WTC11 (cell line): ENCODE measurements around the gene ABCB1.

ENCODE experiments used
- ATF3 ChIP-seq: sonication (generic); formaldehyde crosslinking; conservative IDR thresholded peaks from 2 replicates; pipeline ENCODE4 v1.8.1; 2022; ENCODE audit warnings: mild to moderate bottlenecking, missing genetic modification reagents
- CTCF ChIP-seq: fragments of 200-600 bp; IDR thresholded peaks from 2 replicates; pipeline ENCODE4 v1.8.0; 2022; ENCODE audit warnings: antibody characterized with exemption
- ELF4 ChIP-seq: sonication (generic); formaldehyde crosslinking; IDR thresholded peaks from 2 replicates; pipeline ENCODE4 v1.8.1; 2022; ENCODE audit warnings: low read depth, mild to moderate bottlenecking, moderate library complexity, missing genetic modification reagents
- ESRRA ChIP-seq: sonication (generic); formaldehyde crosslinking; IDR thresholded peaks from 2 replicates; pipeline ENCODE4 v1.8.1; 2022; ENCODE audit warnings: mild to moderate bottlenecking, missing genetic modification reagents, borderline replicate concordance
- IRF1 ChIP-seq: sonication (generic); formaldehyde crosslinking; IDR thresholded peaks from 2 replicates; pipeline ENCODE4 v1.8.0; 2023; ENCODE audit warnings: missing genetic modification reagents
- PRRX2 ChIP-seq: fragments of 250-450 bp; sonication (Bioruptor Pico); IDR thresholded peaks from 2 replicates; pipeline ENCODE4 v1.8.0; 2021; ENCODE audit warnings: mild to moderate bottlenecking
- TCF7 ChIP-seq: sonication (generic); formaldehyde crosslinking; IDR thresholded peaks from 2 replicates; pipeline ENCODE4 v1.8.0; 2022; ENCODE audit warnings: mild to moderate bottlenecking, low read depth, missing genetic modification reagents, moderate library complexity
- ZBTB21 ChIP-seq: sonication (generic); formaldehyde crosslinking; IDR thresholded peaks from 2 replicates; pipeline ENCODE4 v1.8.1; 2023; ENCODE audit warnings: mild to moderate bottlenecking, missing genetic modification reagents, borderline replicate concordance
- ZNF416 ChIP-seq: fragments of 250-450 bp; sonication (Bioruptor Pico); IDR thresholded peaks from 2 replicates; pipeline ENCODE4 v1.9.0; 2021; ENCODE audit warnings: mild to moderate bottlenecking, inconsistent platforms
- ZNF425 ChIP-seq: fragments of 250-450 bp; sonication (Bioruptor Pico); conservative IDR thresholded peaks from 2 replicates; pipeline ENCODE4 v1.9.0; 2021; ENCODE audit warnings: mild to moderate bottlenecking
- TF ChIP-seq, protein P1 (sequence below): sonication (generic); formaldehyde crosslinking; IDR thresholded peaks from 2 replicates; pipeline ENCODE4 v1.8.1; 2022; ENCODE audit warnings: low read depth, missing genetic modification reagents, borderline replicate concordance

DNA sequence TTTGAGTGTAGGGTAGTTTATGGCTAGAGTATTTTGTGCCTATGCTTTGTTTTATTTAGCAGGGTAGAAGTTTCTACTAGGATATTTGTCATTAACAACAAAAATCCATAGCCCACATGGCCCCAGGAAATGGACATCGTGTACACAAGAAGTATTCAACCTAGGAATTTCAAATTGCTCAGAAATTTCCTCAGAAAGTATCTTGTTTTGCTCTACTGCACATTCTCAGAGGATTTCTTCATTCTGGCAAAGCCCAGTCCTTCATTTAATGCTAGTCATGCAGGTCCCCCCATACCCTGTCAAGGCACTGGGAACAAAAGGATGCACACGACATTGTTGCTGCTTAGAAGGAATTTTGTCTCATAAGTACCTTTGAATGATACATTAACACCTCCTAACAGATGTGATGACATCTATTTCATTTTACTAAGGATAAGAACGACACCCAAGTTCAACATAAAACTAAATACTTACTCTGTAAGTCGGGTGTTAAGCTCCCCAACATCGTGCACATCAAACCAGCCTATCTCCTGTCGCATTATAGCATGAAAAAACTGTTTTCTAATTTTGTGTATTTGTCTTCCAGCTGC lies 34.3 kb downstream of the ABCB1 start:
- TF ChIP-seq ELF4 (CRISPR knock-in tag), result no peak
- no peak for TF ChIP-seq CTCF
- TF ChIP-seq PRRX2 (CRISPR knock-in tag), result no peak
- TF ChIP-seq ZBTB21 (CRISPR knock-in tag), result no peak
- TF ChIP-seq IRF1 (CRISPR knock-in tag), result no peak
- no peak for TF ChIP-seq ZNF425
- TF ChIP-seq, protein P1, sequence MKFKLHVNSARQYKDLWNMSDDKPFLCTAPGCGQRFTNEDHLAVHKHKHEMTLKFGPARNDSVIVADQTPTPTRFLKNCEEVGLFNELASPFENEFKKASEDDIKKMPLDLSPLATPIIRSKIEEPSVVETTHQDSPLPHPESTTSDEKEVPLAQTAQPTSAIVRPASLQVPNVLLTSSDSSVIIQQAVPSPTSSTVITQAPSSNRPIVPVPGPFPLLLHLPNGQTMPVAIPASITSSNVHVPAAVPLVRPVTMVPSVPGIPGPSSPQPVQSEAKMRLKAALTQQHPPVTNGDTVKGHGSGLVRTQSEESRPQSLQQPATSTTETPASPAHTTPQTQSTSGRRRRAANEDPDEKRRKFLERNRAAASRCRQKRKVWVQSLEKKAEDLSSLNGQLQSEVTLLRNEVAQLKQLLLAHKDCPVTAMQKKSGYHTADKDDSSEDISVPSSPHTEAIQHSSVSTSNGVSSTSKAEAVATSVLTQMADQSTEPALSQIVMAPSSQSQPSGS (CRISPR knock-in tag), result no peak
- TF ChIP-seq TCF7 (CRISPR knock-in tag), result no peak
- no peak for TF ChIP-seq ESRRA (CRISPR knock-in tag)
- no peak for TF ChIP-seq ZNF416 (CRISPR knock-in tag)
- TF ChIP-seq ATF3 (CRISPR knock-in tag), result no peak
